NCI-H187 treated with DMSO at 0.1 percent for 48 hours (cell line): ENCODE measurements around the gene SERINC5.
"Not testable (repeated sequence)": the region's sequence is repeated elsewhere in the genome, so short reads cannot be mapped to it uniquely, and the experiment has no call there.

Experiments used
- DNase-seq: peaks from one replicate; lab custom pipeline; 2025; lab: John Stamatoyannopoulos, UW

Gene SERINC5

DNA sequence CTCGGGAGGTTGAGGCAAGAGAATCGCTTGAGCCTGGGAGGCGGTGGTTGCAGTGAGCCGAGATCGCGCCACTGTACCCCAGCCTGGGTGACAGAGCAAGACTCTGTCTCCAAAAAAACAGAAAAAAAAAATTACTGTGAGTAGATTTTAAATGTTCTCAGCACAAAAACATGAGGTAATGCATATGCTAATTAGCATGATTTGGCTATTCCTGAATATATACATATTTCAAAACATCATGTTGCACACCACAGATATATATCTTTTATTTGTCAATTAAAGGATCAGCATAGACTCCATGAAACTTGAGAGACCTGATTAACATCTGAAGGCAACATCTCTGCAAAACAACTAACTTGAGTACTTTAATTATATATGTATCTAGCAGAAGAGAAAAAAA lies 117.4 kb downstream of the SERINC5 start:
- DNase-seq: no peak

DNA sequence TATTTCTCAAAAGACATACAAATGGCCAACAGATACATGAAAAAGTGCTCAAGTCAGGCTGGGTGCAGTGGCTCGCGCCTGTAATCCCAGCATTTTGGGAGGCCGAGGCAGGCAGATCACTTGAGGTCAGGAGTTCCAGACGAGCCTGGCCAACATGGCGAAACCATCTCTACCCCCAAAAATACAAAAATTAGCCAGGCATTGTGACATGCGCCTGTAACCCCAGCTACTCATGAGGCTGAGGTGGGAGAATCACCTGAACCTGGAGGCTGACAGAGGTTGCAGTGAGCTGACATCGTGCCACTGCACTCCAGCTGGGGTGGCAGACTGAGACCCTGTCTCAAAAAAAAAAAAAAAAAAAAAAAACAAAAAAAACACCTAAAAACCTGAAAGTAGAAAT lies 119.0 kb downstream of the SERINC5 start:
- DNase-seq: not testable (repeated sequence)

DNA sequence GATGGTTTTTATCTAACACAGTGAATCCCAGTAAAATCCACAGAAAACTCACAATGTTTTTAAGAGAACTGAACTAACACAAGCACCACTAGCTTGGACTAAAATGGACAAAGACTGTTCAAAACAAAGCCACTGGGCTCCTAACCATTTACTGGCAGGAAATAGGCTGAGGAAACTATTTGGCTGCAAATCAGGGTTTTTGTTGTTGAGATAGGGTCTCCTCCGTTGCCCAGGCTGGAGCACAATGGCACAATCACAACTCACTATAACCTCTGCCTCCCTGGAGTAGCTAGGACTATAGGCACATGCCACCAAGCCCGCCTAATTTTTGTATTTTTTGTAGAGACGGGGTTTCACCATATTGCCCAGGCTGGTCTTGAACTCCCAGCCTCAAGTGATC lies 121.0 kb downstream of the SERINC5 start:
- no peak for DNase-seq

DNA sequence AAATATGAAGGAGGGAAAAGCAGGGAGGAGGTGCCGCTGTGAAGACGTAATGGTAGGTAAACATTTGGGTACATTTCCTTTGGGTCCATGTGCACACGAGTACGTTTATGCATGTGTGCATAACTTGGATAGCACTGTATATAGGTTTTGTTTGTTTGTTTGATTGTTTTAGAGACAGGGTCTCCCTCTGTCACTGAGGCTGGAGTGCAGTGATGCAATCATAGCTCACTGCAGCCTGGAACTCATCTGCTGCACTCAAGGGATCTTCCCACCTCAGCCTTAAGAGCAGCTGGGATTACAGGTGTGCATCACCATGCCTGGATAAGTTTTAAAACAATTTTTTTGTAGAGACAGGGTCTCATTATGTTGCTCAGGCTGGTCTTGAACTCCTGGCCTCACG lies 126.7 kb downstream of the SERINC5 start:
- DNase-seq: no peak

DNA sequence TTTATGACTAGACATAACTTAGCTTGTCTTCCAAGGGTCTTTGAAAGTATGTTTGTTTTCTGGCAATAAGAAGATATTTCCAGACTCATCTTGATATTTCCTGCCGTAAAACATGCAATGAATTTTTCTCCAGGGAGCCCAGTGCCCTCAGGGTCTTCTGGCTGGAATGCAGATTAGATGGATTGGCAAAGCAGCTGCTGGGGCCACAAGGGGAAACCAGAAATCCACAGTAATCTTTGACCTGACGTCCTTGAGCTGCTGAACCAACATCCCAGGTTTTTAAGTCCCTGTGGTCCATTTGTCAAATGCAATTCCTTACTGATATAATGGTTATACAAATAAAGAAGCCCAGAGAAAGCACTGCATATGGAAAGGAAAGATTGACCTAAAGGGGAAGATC lies 127.7 kb downstream of the SERINC5 start:
- no peak for DNase-seq

DNA sequence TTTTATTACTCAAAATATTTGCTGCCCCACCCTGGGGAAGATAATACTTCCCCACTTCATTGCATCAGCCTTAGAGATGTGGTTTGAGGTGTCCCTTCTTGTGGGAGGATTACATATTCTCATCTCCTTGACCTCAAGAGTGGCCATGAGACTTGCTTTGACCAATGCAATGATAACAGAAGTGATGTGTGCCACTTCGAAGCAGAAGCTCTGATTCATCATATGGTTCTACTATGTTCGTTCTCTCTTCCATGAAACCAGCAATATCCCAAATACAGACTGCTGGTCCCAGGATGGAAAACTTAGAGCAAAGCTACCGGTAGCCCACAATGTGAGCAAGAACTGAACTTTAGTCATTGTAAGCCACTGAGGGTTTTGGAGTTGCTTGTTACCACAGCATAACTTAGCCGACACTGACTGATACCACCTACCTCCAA lies 128.7 kb downstream of the SERINC5 start:
- DNase-seq: no peak

- no peak for DNase-seq
Observed at GRCh38 chr5:80125962-80126480, 129.8 kb downstream of the SERINC5 start.

DNA sequence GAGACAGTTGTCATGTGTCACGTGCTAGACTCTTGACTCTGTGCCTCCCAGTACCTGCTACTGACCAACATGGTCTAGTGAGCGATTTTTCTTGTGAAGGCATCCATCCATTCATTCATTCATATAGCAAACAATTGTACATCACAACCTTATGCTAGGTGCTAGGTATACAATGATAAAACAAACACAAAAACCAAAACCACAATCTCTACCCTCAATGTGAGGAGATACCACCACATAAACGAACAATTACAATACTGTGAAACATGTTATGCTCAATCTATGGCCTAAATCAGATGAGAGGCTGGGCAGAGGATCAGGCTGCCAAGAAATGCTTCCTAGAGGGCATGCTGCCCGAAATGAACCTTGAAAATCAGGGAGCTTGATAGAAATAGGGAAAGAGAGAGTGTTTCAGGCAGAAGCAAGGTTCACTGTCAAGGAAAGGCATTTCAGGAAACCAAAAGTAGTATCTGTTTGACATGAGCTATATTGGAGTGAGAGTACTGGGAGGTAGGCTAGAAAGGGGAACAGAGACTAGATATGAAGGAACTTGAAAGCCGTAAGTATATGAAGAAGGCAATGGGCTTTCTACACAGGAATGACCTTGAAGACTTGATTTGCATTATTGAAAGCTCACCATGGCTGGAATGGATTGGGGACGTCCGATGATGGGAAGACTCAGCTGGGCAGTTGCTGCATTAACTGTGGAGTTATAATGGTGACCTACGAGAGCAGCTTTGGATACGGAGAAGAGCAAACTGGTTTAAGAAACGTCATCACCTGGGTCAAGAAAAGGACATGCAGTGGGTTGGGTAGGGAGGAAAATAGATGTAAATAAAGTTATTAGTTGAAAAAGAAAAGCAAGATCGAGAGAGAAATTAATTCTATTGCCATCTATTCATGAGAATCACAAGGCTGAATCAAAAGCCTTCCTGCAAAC lies 130.6 kb downstream of the SERINC5 start:
- DNase-seq: no peak

DNA sequence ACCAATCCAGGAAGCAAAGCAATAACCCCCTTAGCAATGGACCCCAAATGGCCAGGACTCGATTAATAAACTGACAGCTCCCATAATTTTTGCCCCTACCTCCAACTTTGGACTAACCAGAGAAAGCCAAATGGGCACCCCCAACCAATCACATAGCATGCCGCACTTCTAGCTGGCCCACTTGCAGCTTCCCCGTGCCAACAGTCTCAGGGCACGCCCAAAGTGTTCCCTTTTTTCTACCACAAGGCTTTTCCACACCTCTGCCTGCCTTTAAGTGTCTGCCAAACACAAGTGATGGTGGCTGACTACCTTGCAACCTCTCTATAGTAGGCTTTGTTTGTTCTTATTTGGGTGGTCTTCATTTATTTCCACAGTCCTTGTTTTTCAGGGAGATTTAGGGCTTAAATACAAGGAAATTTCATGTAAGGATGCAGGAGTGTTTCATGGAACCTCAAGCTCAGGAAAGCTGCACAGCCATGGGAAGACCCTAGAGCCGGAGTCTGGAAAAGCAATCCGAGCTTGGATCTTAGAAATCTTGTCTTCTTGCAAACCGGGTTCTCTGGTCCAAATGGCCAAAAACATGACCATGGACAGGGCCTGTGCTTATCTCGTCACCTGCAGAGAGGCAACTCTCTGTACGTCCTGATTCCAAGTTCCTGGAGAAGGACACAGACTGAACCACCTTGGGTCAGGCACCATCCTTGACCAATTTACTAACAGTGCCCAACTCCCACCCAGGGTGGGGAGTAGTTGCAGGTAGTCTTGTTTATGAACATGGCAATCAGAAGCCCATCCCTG lies 131.5 kb downstream of the SERINC5 start:
- DNase-seq: no peak

GRCh38 chr5:80122579-80122978 lies 133.3 kb downstream of the SERINC5 start:
- no peak for DNase-seq

- DNase-seq: no peak
Observed at GRCh38 chr5:80119372-80119771, 136.5 kb downstream of the SERINC5 start.

GRCh38 chr5:80117446-80117845 lies 138.4 kb downstream of the SERINC5 start:
- DNase-seq: no peak

DNA sequence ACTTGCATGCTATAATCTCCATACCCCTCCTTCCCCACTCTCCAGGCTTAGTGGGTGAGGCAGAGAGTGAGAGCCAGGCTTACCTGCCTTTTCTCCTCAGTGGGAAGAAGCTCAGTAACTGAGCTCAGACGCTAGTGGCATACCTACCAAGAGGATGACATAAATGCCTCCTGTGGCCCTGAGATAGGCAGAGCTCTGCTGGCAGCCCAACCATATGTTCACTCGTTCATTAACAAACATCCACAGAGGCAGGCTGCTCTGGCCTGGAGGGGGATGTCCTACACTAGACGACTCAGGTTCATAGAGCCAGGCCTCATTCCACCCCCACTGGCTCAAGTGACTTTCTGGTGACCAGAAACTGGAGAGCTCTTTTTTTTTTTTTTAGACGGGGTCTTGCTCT lies 139.4 kb downstream of the SERINC5 start:
- DNase-seq: no peak

- DNase-seq: no peak
Observed at GRCh38 chr5:80116000-80116399, 139.8 kb downstream of the SERINC5 start.

DNA sequence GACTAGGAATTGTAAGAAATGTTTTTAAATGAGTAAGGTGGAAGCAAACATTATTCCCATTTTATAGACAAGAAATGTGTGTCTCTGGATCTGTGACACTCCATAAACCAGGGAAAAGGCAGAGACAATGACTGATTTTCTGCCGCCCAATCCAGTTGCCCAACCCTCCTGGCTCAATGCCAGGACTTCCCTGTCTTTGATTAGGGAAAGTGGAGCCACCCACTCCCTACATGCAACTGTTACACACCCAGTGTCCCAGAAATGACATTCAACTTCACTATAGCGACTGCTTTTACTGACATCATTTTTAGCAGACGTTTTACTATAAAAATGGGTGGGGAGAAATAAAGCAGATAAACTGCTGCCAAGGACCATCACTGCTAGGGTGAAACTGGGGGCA lies 141.0 kb downstream of the SERINC5 start:
- DNase-seq: no peak

DNA sequence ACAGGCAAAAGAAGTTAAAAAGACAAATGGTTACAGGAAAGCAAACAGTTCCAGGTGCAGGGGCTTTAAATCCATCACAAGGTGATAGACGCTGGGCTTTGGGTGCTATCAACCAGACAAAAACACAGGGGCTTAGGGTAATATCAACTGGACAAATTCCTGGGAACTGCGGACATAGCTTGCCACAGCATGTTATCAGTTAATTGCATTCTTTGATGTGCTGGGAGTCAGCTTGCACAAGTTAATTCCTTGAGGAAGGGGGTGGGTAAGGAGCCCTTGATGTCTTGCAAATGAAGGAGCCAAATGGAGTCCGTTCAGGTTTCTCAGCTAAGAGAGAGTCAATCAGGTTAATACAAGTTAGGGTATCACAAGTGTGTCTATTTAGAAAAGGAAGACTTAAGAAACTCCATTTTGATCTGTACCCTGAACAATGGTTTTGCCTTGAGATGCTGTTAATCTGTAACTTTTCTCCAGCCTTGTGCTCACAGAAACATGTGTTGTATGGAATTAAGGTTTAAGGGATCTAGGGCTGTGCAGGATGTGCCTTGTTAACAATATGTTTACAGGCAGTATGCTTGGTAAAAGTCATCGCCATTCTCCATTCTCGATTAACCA lies 144.4 kb downstream of the SERINC5 start:
- DNase-seq: not testable (repeated sequence)

GRCh38 chr5:80109646-80110478 lies 146.0 kb downstream of the SERINC5 start:
- no peak for DNase-seq

DNA sequence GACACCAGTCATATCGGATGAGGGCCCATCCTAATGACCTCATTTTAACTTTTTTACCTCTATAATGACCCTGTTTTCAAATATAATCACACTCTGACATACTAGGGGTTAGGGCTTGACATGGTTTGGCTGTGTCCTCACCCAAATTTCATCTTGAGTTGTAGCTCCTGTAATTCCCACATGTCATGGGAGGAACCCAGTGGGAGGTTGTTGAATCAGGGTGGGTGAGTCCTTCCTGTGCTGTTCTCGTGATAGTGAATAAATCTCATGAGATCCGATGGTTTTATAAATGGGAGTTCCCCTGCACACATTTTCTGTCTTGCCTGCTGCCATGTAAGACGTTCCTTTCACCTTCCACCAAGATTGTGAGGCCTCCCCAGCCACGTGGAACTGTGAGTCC lies 148.9 kb downstream of the SERINC5 start:
- DNase-seq: no peak

- no peak for DNase-seq
Observed at GRCh38 chr5:80105698-80106439, 150.0 kb downstream of the SERINC5 start.

- no peak for DNase-seq
Observed at GRCh38 chr5:80103371-80103770, 152.5 kb downstream of the SERINC5 start.

DNA sequence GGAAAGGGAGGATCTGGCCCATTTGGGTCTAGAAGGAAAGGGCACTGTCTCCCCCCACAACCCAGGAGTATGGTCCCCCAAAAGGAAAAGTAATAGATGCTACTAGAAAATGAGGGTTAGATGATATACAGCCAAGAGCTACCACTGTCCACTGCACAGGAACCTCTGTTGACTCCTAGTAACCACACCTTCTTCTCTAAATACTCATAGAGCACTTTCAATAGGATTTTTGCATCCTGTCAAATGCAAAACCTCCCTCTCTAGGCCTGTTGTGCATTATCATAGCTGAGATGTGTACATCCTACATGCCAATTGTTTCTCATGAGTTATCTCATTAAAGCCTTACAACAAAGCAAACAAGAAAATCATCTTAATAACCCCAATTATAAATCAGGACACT lies 153.9 kb downstream of the SERINC5 start:
- no peak for DNase-seq
